Erythroblast (primary cell): ENCODE measurements around the gene CRACDL.

Experiments
- GATA1 ChIP-seq: IDR thresholded peaks from 2 replicates; pipeline ENCODE4 v1.6.1; 2011; ENCODE audit warnings: low read depth, mild to moderate bottlenecking, control low read depth, low read length, moderate library complexity
- POLR2A ChIP-seq: IDR thresholded peaks from 2 replicates; pipeline ENCODE4 v1.6.1; 2011; ENCODE audit warnings: mild to moderate bottlenecking, low read length

DNA sequence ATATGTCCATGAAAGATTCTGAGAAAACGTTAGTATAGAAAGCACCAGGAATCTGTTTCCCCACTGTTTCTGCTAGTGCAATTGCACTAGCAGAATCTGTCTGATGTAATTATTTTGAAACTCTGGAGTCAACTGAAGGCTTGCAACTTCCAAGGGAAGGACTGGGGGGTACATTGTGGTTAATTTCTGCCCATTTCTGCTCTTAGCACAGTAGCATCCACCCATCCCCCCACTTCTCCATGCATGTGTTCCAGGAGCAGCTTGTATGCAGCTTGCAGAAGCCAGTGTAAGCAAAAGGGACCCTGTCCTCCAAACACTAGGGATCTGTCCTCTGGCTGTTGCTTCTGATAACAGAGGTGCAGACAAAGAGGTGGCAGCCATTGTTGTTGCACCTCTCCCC lies 74.4 kb downstream of the CRACDL start:
- TF ChIP-seq POLR2A (no peak), GATA1 (no peak)
